RWPE2 (cell line): ENCODE data around the gene PTS.
A peak's percentile ranks its signal among the peaks of the same experiment; 100 is the strongest.

Source experiments
- ATAC-seq: fragments of 200-7000 bp; cut with Tn5 transposase; 3 replicates; pipeline ENCODE4 v1.9.1; 2021; ENCODE audit warnings: low read depth
- DNase-seq: peaks from one replicate; pipeline ENCODE4 v3.0.0-alpha.2; 2020; ENCODE audit warnings: low spot score
- H3K27ac ChIP-seq: fragments of 450-650 bp; 2 replicates; pipeline ENCODE4 v1.5.1; 2017; ENCODE audit warnings: mild to moderate bottlenecking; ENCODE audit not compliant: poor library complexity, severe bottlenecking
- H3K27me3 ChIP-seq: fragments of 250-450 bp; sonication (Bioruptor Pico); 2 replicates; pipeline ENCODE4 v1.5.1; 2021; ENCODE audit warnings: mild to moderate bottlenecking, moderate library complexity; ENCODE audit not compliant: insufficient read depth, poor library complexity, severe bottlenecking
- H3K36me3 ChIP-seq: fragments of 250-450 bp; sonication (Bioruptor Pico); 2 replicates; pipeline ENCODE4 v1.5.1; 2020; ENCODE audit warnings: low read depth, mild to moderate bottlenecking, moderate library complexity
- H3K4me1 ChIP-seq: fragments of 250-450 bp; sonication (Bioruptor Pico); 2 replicates; pipeline ENCODE4 v1.5.1; 2021; ENCODE audit warnings: mild to moderate bottlenecking, moderate library complexity; ENCODE audit not compliant: insufficient read depth, poor library complexity, severe bottlenecking
- H3K4me3 ChIP-seq: fragments of 250-450 bp; sonication (Bioruptor Pico); 2 replicates; pipeline ENCODE4 v1.5.1; 2021; ENCODE audit warnings: mild to moderate bottlenecking, moderate library complexity; ENCODE audit not compliant: severe bottlenecking
- H3K9me3 ChIP-seq: fragments of 250-450 bp; sonication (Bioruptor Pico); 2 replicates; pipeline ENCODE4 v1.5.1; 2021; ENCODE audit warnings: mild to moderate bottlenecking, moderate library complexity; ENCODE audit not compliant: severe bottlenecking
- CTCF ChIP-seq: fragments of 450-650 bp; IDR thresholded peaks from one replicate; pipeline ENCODE4 v1.5.1; 2017; ENCODE audit warnings: mild to moderate bottlenecking, moderate library complexity; ENCODE audit not compliant: poor library complexity, severe bottlenecking

The PTS gene

GRCh38 chr11:112223754-112224532 lies 2.3 kb upstream of the PTS start:
- no peak for TF ChIP-seq CTCF
- H3K9me3 ChIP-seq: no peaks in the 10 kb centered on the region
- no peak overlapping the region for H3K27ac ChIP-seq
- no peaks in the 10 kb centered on the region for H3K27me3 ChIP-seq
- DNase-seq: no peak
- ATAC-seq: no peak
- H3K36me3 ChIP-seq: peaks cover 9% of the 10 kb centered on the region
- H3K4me1 ChIP-seq: peaks cover 13% of the 10 kb centered on the region
- no peak overlapping the region for H3K4me3 ChIP-seq

GRCh38 chr11:112225753-112226061 lies 521 bp upstream of the PTS start:
- Histone ChIP-seq H3K36me3 (peaks cover 25% of the 10 kb centered on the region), H3K4me1 (peaks cover 13% of the 10 kb centered on the region), H3K27me3 (no peaks in the 10 kb centered on the region), H3K27ac (peak overlapping the region; percentile 67), H3K4me3 (peak overlapping the region; percentile 64), H3K9me3 (no peaks in the 10 kb centered on the region)
- TF ChIP-seq CTCF: no peak
- no peak for ATAC-seq
- no peak for DNase-seq

- DNase-seq: no peak
- Histone ChIP-seq H3K27me3 (no peaks in the 10 kb centered on the region), H3K9me3 (no peaks in the 10 kb centered on the region), H3K4me1 (peaks cover 8% of the 10 kb centered on the region), H3K27ac (peak overlapping the region; percentile 67), H3K36me3 (peaks cover 32% of the 10 kb centered on the region), H3K4me3 (peak overlapping the region; percentile 64)
- peak; percentile 6 for TF ChIP-seq CTCF
- ATAC-seq: peak; percentile 51
Measured at GRCh38 chr11:112226831-112227401, 688 bp downstream of the PTS start.

- H3K27me3 ChIP-seq: no peaks in the 10 kb centered on the region
- H3K9me3 ChIP-seq: no peaks in the 10 kb centered on the region
- peak overlapping the region; percentile 64 for H3K4me3 ChIP-seq
- DNase-seq: no peak
- H3K36me3 ChIP-seq: peaks cover 37% of the 10 kb centered on the region
- H3K4me1 ChIP-seq: peaks cover 8% of the 10 kb centered on the region
- no peak overlapping the region for H3K27ac ChIP-seq
- TF ChIP-seq CTCF: no peak
- no peak for ATAC-seq
Measured at GRCh38 chr11:112227471-112227870, 1.2 kb downstream of the PTS start.

- no peak for ATAC-seq
- Histone ChIP-seq H3K9me3 (no peaks in the 10 kb centered on the region), H3K4me1 (peaks cover 8% of the 10 kb centered on the region), H3K27me3 (no peaks in the 10 kb centered on the region), H3K27ac (no peak overlapping the region), H3K4me3 (no peak overlapping the region), H3K36me3 (peaks cover 49% of the 10 kb centered on the region)
- no peak for TF ChIP-seq CTCF
- no peak for DNase-seq
Measured at GRCh38 chr11:112228706-112229105, 2.5 kb downstream of the PTS start.
